IMR-90 (cell line): ENCODE results near the gene PEX16. TPM values are rescaled to one million over a fixed set of nuclear protein-coding genes. Genes with fewer than 3 reads are reported as not detected.

ENCODE experiments used
- ATAC-seq: fragments of 200-7000 bp; cut with Tn5 transposase; 2 replicates; pipeline ENCODE4 v1.9.1; 2020; ENCODE audit warnings: low read depth, mild to moderate bottlenecking, moderate library complexity
- BruUV-seq: library from RNA; stranded (reverse); fragments of 400-500 nt; replicated peaks from 2 replicates; lab custom pipeline; 2021; lab: Mats Ljungman, UMichigan
- CTCF ChIA-PET: fragments of 300-600 bp; formaldehyde crosslinking; extraction: SDS; loops from one replicate; lab custom pipeline; 2021; ENCODE audit warnings: antibody characterized with exemption; lab: Yijun Ruan, JAX
- POLR2A ChIA-PET: fragments of 300-600 bp; sonication (Branson Sonifier 250); formaldehyde crosslinking; loops from one replicate; lab custom pipeline; 2022; ENCODE audit warnings: antibody characterized with exemption; ENCODE audit not compliant: unreplicated experiment; lab: Charles Lee
- DNase-seq: peaks from one replicate; pipeline ENCODE4 v3.0.0; 2013
- H2AFZ ChIP-seq: replicated peaks from 2 replicates; pipeline ENCODE3; 2013; ENCODE audit warnings: low read length, mild to moderate bottlenecking; ENCODE audit not compliant: poor library complexity
- H2AK5ac ChIP-seq: 2 replicates; pipeline ENCODE4 v1.6.1; 2013; ENCODE audit warnings: low read depth, low read length, inconsistent platforms
- H2AK9ac ChIP-seq: replicated peaks from 2 replicates; pipeline ENCODE3; 2013; ENCODE audit warnings: mild to moderate bottlenecking, low read depth, low read length, moderate library complexity; ENCODE audit not compliant: poor library complexity
- H2BK120ac ChIP-seq: 2 replicates; pipeline ENCODE4 v1.6.1; 2013; ENCODE audit warnings: low read depth, low read length, inconsistent platforms
- H2BK15ac ChIP-seq: 3 replicates; pipeline ENCODE4 v1.6.1; 2013; ENCODE audit warnings: low read depth, low read length, inconsistent platforms
- H2BK20ac ChIP-seq: 2 replicates; pipeline ENCODE4 v1.6.1; 2013; ENCODE audit warnings: low read depth, mild to moderate bottlenecking, inconsistent platforms, low read length, moderate library complexity
- H2BK5ac ChIP-seq: 2 replicates; pipeline ENCODE4 v1.6.1; 2013; ENCODE audit warnings: mild to moderate bottlenecking, low read depth, low read length, inconsistent platforms; ENCODE audit not compliant: poor library complexity, severe bottlenecking
- H3K14ac ChIP-seq: replicated peaks from 2 replicates; pipeline ENCODE4 v1.6.1; 2013; ENCODE audit warnings: low read depth, low read length, inconsistent platforms
- H3K18ac ChIP-seq: 2 replicates; pipeline ENCODE4 v1.6.1; 2013; ENCODE audit warnings: low read depth, low read length, control low read depth
- H3K23ac ChIP-seq: 2 replicates; pipeline ENCODE4 v1.6.1; 2013; ENCODE audit warnings: low read depth, low read length, inconsistent platforms
- H3K27ac ChIP-seq: 2 replicates; pipeline ENCODE4 v1.5.1; 2013; ENCODE audit warnings: mild to moderate bottlenecking, control low read depth, low read length; ENCODE audit not compliant: insufficient read depth
- H3K27me3 ChIP-seq: 2 replicates; pipeline ENCODE4 v1.6.1; 2013; ENCODE audit warnings: low read length; ENCODE audit not compliant: control insufficient read depth, insufficient read depth
- H3K36me3 ChIP-seq: 2 replicates; pipeline ENCODE4 v1.6.1; 2013; ENCODE audit warnings: low read length, mixed read lengths; ENCODE audit not compliant: control insufficient read depth, insufficient read depth
- H3K4ac ChIP-seq: 2 replicates; pipeline ENCODE4 v1.6.1; 2013; ENCODE audit warnings: low read depth, low read length, inconsistent platforms
- H3K4me1 ChIP-seq: 2 replicates; pipeline ENCODE4 v1.6.1; 2013; ENCODE audit warnings: low read length, mixed read lengths; ENCODE audit not compliant: control insufficient read depth, insufficient read depth
- H3K4me2 ChIP-seq: 2 replicates; pipeline ENCODE4 v1.6.1; 2013; ENCODE audit warnings: low read depth, mild to moderate bottlenecking, control low read depth, low read length, moderate library complexity
- H3K4me3 ChIP-seq: 2 replicates; pipeline ENCODE4 v1.5.1; 2013; ENCODE audit warnings: low read depth, mild to moderate bottlenecking, control low read depth, low read length, moderate library complexity; ENCODE audit not compliant: insufficient read depth
- H3K56ac ChIP-seq: 2 replicates; pipeline ENCODE4 v1.6.1; 2013; ENCODE audit warnings: low read length, inconsistent platforms; ENCODE audit not compliant: insufficient read depth; ENCODE audit errors: extremely low read depth
- H3K79me1 ChIP-seq, 2 experiments: 2 replicates each; pipeline ENCODE4 v1.6.1; 2013; ENCODE audit warnings: low read length in 2 of 2, inconsistent platforms in 1 of 2, low read depth in 1 of 2
- H3K9ac ChIP-seq: 2 replicates; pipeline ENCODE4 v1.6.1; 2013; ENCODE audit warnings: low read depth, low read length, control low read depth
- H3K9me1 ChIP-seq: 2 replicates; pipeline ENCODE4 v1.6.1; 2013; ENCODE audit warnings: low read length, inconsistent platforms; ENCODE audit not compliant: insufficient read depth
- H3K9me3 ChIP-seq: 2 replicates; pipeline ENCODE4 v1.6.1; 2013; ENCODE audit warnings: low read length; ENCODE audit not compliant: control insufficient read depth, insufficient read depth
- H4K20me1 ChIP-seq: 2 replicates; pipeline ENCODE4 v1.6.1; 2013; ENCODE audit warnings: low read length, inconsistent platforms; ENCODE audit not compliant: insufficient read depth
- H4K5ac ChIP-seq: 2 replicates; pipeline ENCODE4 v1.6.1; 2013; ENCODE audit warnings: mild to moderate bottlenecking, low read depth, low read length, control low read depth
- H4K8ac ChIP-seq, 2 experiments: 2 replicates each; pipeline ENCODE4 v1.6.1; 2013; ENCODE audit warnings: low read depth in 2 of 2, low read length in 2 of 2, control low read depth in 1 of 2, inconsistent platforms in 1 of 2
- H4K91ac ChIP-seq: 2 replicates; pipeline ENCODE4 v1.6.1; 2013; ENCODE audit warnings: low read depth, low read length, inconsistent platforms; ENCODE audit not compliant: insufficient read depth
- BHLHE40 ChIP-seq: fragments of 150-350 bp; IDR thresholded peaks from 2 replicates; pipeline ENCODE4 v1.6.1; 2016; ENCODE audit warnings: mild to moderate bottlenecking, low read depth, low read length
- CEBPB ChIP-seq: IDR thresholded peaks from 2 replicates; pipeline ENCODE4 v1.6.1; 2012; ENCODE audit warnings: low read depth, low read length, improper control_type of control experiment
- POLR2A ChIP-seq: IDR thresholded peaks from 2 replicates; pipeline ENCODE4 v1.6.1; 2012; ENCODE audit warnings: mild to moderate bottlenecking, low read depth, low read length
- USF2 ChIP-seq: fragments of 150-350 bp; IDR thresholded peaks from 2 replicates; pipeline ENCODE4 v1.6.1; 2017; ENCODE audit warnings: mild to moderate bottlenecking, antibody characterized with exemption, low read length, low read depth
- WGBS, 2 experiments: methylation state at CpG; one replicate each; pipeline versions ENCODE4 v1.1.5 to v1.1.7; 2013; ENCODE audit warnings: missing lambda C conversion rate in 2 of 2; ENCODE audit not compliant: insufficient read length in 1 of 2; ENCODE audit errors: extremely low coverage in 2 of 2; 5-methylcytosine and 5-hydroxymethylcytosine counted together
- dilution Hi-C: fragments of 300-500 bp; cut with HindIII; formaldehyde crosslinking; loops from one replicate; pipeline ENCODE4 v1.14.3; 2018; ENCODE audit warnings: low sequenced_read_pairs; ENCODE audit not compliant: unreplicated experiment
- in situ Hi-C: fragments of 300-500 bp; cut with MboI; formaldehyde crosslinking; loops from 3 replicates; pipeline ENCODE4 v1.14.3; 2019; ENCODE audit warnings: low sequenced_read_pairs, inconsistent platforms, mixed read lengths
- intact Hi-C: fragments of 100-400 bp; cut with micrococcal nuclease; formaldehyde crosslinking; loops from 2 replicates; pipeline ENCODE4 v1.10.0; 2022
- polyA plus RNA-seq, 3 experiments: library from polyadenylated mRNA; depleted of rRNA; stranded (reverse); fragments of >200 nt; gene quantifications; 2 replicates each; pipeline ENCODE4 v1.2.3, GENCODE V29; 2012; ENCODE audit warnings: low replicate concordance in 1 of 3
- total RNA-seq: library from RNA; depleted of rRNA; stranded (reverse); fragments of >200 nt; gene quantifications from 2 replicates; pipeline ENCODE4 v1.2.3, GENCODE V29; 2012

PEX16 gene
- total and polyA plus RNA-seq, 2 of the 4 experiments (the other 2 are of a cell fraction): 17.9 to 23.3 TPM

- dilution Hi-C loops: no loop called here
Measured at GRCh38 chr11:45948356-45948755, 30.7 kb upstream of the PEX16 start.

More at GRCh38 chr11:45948356-45948755, 30.7 kb upstream of the PEX16 start:
- ATAC-seq: no peak
- Histone ChIP-seq H3K9ac (no peak overlapping the region), H3K4me1 (no peaks in the 10 kb centered on the region), H2BK5ac (no peak overlapping the region), H3K18ac (no peak overlapping the region), H2AFZ (no peak overlapping the region), H3K9me1 (0 out of 2 replicates have a peak, but pooled peaks cover 2% of the 10 kb centered on the region), H3K79me1 (no peaks in the 10 kb centered on the region), H3K56ac (no peak overlapping the region), H2BK120ac (no peak overlapping the region), H4K5ac (no peak overlapping the region), H3K4me3 (no peak overlapping the region), H4K20me1 (no peaks in the 10 kb centered on the region), H4K8ac (no peak overlapping the region), H3K27me3 (no peaks in the 10 kb centered on the region), H3K4me2 (no peak overlapping the region), H4K91ac (no peak overlapping the region), H3K14ac (no peak overlapping the region), H2BK20ac (no peak overlapping the region), H3K23ac (no peak overlapping the region), H2AK5ac (no peak overlapping the region), H2BK15ac (no peak overlapping the region), H3K36me3 (peaks cover 50% of the 10 kb centered on the region), H3K9me3 (no peaks in the 10 kb centered on the region), H2AK9ac (no peak overlapping the region), H3K27ac (no peak overlapping the region), H3K4ac (no peak overlapping the region)
- in situ Hi-C loops: no loop called here
- intact Hi-C loops: no loop called here
- DNase-seq: no peak
- no peak for TF ChIP-seq USF2
- no peak for TF ChIP-seq CEBPB
- TF ChIP-seq BHLHE40: no peak
- no peak for TF ChIP-seq POLR2A
- POLR2A ChIA-PET: no interaction called here
- CTCF ChIA-PET: interaction anchor here (0.9 kb wide), 1 partner anchor 17 kb away, joined by 3 read pairs; no protein-coding TSS in a partner anchor
- no TSS peak for BruUV-seq
- WGBS, 2 experiments: 80% methylated on average over 1 of the region's 3 CpGs; no CpG with 5 or more reads in 1 of the 2 experiments
